Measurements from ENCODE around the gene UQCC5.

UQCC5 gene

DNA sequence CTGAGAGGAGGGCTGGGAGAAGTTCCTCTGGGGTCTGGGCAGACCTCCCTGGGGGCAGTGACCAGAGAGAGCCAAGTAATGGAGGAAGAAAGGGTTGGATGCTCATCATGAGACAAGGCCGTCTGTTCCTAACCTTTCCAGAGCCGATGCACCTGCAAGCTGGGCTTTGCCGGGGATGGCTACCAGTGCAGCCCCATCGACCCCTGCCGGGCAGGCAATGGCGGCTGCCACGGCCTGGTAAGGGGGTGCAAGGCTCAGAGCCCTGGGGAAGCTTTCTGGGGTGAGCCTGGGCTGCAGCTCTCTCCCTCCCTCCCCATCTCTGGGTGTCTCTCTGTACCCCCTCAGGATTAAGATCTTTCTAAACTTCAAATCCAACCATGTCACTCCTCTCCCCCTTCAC is 24.9 kb upstream of the UQCC5 start:
- H3K36me3 ChIP-seq (ENCODE audit: control insufficient read depth in 2 of 2, insufficient read depth in 1 of 2, low read length in 2 of 2): no peaks in the 10 kb centered on the region
- no peaks in the 10 kb centered on the region for H3K4me1 ChIP-seq (ENCODE audit: control insufficient read depth, insufficient read depth, low read length)
- no peaks in the 10 kb centered on the region for H3K9me3 ChIP-seq (ENCODE audit: control insufficient read depth, insufficient read depth, low read depth, low read length)
- no peak for TF ChIP-seq ZNF747 (tag by site-specific recombination; IDR thresholded peaks at IDR 0.05)
- TF ChIP-seq GLIS1 (tag by site-specific recombination; IDR thresholded peaks at IDR 0.05): no peak
- no peak for TF ChIP-seq ZNF585B (tag by site-specific recombination; IDR thresholded peaks at IDR 0.05)
- TF ChIP-seq, protein P1, sequence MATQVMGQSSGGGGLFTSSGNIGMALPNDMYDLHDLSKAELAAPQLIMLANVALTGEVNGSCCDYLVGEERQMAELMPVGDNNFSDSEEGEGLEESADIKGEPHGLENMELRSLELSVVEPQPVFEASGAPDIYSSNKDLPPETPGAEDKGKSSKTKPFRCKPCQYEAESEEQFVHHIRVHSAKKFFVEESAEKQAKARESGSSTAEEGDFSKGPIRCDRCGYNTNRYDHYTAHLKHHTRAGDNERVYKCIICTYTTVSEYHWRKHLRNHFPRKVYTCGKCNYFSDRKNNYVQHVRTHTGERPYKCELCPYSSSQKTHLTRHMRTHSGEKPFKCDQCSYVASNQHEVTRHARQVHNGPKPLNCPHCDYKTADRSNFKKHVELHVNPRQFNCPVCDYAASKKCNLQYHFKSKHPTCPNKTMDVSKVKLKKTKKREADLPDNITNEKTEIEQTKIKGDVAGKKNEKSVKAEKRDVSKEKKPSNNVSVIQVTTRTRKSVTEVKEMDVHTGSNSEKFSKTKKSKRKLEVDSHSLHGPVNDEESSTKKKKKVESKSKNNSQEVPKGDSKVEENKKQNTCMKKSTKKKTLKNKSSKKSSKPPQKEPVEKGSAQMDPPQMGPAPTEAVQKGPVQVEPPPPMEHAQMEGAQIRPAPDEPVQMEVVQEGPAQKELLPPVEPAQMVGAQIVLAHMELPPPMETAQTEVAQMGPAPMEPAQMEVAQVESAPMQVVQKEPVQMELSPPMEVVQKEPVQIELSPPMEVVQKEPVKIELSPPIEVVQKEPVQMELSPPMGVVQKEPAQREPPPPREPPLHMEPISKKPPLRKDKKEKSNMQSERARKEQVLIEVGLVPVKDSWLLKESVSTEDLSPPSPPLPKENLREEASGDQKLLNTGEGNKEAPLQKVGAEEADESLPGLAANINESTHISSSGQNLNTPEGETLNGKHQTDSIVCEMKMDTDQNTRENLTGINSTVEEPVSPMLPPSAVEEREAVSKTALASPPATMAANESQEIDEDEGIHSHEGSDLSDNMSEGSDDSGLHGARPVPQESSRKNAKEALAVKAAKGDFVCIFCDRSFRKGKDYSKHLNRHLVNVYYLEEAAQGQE (tag by site-specific recombination; IDR thresholded peaks at IDR 0.05): no peak
- no peak for TF ChIP-seq PRDM1 (tag by site-specific recombination; IDR thresholded peaks at IDR 0.05)
- TF ChIP-seq ZNF23 (tag by site-specific recombination; IDR thresholded peaks at IDR 0.05; ENCODE audit: borderline replicate concordance): no peak
- TF ChIP-seq, protein P2, sequence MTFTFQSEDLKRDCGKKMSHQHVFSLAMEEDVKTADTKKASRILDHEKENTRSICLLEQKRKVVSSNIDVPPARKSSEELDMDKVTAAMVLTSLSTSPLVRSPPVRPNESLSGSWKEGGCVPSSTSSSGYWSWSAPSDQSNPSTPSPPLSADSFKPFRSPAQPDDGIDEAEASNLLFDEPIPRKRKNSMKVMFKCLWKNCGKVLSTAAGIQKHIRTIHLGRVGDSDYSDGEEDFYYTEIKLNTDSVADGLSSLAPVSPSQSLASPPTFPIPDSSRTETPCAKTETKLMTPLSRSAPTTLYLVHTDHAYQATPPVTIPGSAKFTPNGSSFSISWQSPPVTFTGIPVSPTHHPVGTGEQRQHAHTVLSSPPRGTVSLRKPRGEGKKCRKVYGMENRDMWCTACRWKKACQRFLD (tag by site-specific recombination; IDR thresholded peaks at IDR 0.05): no peak
- TF ChIP-seq KLF9 (tag by site-specific recombination; IDR thresholded peaks at IDR 0.05; ENCODE audit: low read depth): no peak
- TF ChIP-seq EGR2 (tag by site-specific recombination; IDR thresholded peaks at IDR 0.05; ENCODE audit: low read depth): no peak
- no peak for TF ChIP-seq SETDB1 (IDR thresholded peaks at IDR 0.05; ENCODE audit: insufficient read length, low read length)
- TF ChIP-seq ZNF555 (tag by site-specific recombination; conservative IDR thresholded peaks at IDR 0.05): no peak
- no peak for TF ChIP-seq IKZF3 (tag by site-specific recombination; IDR thresholded peaks at IDR 0.05)
- TF ChIP-seq ZNF266 (tag by site-specific recombination; IDR thresholded peaks at IDR 0.05; ENCODE audit: low read depth): no peak
- TF ChIP-seq, protein P3, sequence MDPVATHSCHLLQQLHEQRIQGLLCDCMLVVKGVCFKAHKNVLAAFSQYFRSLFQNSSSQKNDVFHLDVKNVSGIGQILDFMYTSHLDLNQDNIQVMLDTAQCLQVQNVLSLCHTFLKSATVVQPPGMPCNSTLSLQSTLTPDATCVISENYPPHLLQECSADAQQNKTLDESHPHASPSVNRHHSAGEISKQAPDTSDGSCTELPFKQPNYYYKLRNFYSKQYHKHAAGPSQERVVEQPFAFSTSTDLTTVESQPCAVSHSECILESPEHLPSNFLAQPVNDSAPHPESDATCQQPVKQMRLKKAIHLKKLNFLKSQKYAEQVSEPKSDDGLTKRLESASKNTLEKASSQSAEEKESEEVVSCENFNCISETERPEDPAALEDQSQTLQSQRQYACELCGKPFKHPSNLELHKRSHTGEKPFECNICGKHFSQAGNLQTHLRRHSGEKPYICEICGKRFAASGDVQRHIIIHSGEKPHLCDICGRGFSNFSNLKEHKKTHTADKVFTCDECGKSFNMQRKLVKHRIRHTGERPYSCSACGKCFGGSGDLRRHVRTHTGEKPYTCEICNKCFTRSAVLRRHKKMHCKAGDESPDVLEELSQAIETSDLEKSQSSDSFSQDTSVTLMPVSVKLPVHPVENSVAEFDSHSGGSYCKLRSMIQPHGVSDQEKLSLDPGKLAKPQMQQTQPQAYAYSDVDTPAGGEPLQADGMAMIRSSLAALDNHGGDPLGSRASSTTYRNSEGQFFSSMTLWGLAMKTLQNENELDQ (tag by site-specific recombination; IDR thresholded peaks at IDR 0.05; ENCODE audit: low read depth): no peak
- no peak for TF ChIP-seq ZNF184 (tag by site-specific recombination; IDR thresholded peaks at IDR 0.05)
- TF ChIP-seq ZNF19 (tag by site-specific recombination; IDR thresholded peaks at IDR 0.05; ENCODE audit: low read depth): no peak
- TF ChIP-seq, protein P4, sequence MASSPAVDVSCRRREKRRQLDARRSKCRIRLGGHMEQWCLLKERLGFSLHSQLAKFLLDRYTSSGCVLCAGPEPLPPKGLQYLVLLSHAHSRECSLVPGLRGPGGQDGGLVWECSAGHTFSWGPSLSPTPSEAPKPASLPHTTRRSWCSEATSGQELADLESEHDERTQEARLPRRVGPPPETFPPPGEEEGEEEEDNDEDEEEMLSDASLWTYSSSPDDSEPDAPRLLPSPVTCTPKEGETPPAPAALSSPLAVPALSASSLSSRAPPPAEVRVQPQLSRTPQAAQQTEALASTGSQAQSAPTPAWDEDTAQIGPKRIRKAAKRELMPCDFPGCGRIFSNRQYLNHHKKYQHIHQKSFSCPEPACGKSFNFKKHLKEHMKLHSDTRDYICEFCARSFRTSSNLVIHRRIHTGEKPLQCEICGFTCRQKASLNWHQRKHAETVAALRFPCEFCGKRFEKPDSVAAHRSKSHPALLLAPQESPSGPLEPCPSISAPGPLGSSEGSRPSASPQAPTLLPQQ (tag by site-specific recombination; IDR thresholded peaks at IDR 0.05): no peak
- CTCF ChIA-PET: interaction anchor here (0.5 kb wide), 1 partner anchor 416 kb away, joined by 4 read pairs; no protein-coding TSS in a partner anchor
- POLR2A ChIA-PET: interaction anchor here (1.1 to 1.3 kb wide), 2 partner anchors 15 to 25 kb away, joined by 3 to 5 read pairs; partner anchors contain the start of gene UQCC5
- no peak overlapping the region for H3K4me3 ChIP-seq (ENCODE audit: low read depth, low read length)
- no peak overlapping the region for H3K27ac ChIP-seq (ENCODE audit: extremely low read depth, low read depth, low read length)

DNA sequence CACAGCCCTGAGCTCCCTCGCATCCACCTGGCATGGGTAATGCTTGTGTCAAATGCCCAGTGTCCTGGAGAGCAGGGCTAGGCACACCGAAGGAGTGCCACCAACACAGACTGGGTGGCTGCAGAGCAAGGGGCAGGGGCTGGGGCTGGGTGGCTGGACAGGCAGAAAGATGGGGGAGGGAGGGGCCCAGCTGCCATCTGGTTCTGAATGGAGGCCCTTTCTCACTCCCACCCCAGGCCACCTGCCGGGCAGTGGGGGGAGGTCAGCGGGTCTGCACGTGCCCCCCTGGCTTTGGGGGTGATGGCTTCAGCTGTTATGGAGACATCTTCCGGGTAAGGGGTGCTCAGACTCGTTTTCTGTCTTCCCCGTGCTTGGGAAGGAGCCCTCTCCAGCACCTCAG is 24.3 kb upstream of the UQCC5 start:
- Histone ChIP-seq H3K27ac (ENCODE audit: extremely low read depth, low read depth, low read length) (no peak overlapping the region), H3K9me3 (ENCODE audit: control insufficient read depth, insufficient read depth, low read depth, low read length) (no peaks in the 10 kb centered on the region), H3K36me3 (ENCODE audit: control insufficient read depth in 2 of 2, insufficient read depth in 1 of 2, low read length in 2 of 2) (no peaks in the 10 kb centered on the region), H3K4me1 (ENCODE audit: control insufficient read depth, insufficient read depth, low read length) (no peaks in the 10 kb centered on the region), H3K4me3 (ENCODE audit: low read depth, low read length) (no peak overlapping the region)
- ChIA-PET CTCF (no interaction called here), POLR2A (interaction anchor here (1.1 kb wide), 1 partner anchor 14 kb away, joined by 3 read pairs; no protein-coding TSS in a partner anchor)
- TF ChIP-seq, protein P5, sequence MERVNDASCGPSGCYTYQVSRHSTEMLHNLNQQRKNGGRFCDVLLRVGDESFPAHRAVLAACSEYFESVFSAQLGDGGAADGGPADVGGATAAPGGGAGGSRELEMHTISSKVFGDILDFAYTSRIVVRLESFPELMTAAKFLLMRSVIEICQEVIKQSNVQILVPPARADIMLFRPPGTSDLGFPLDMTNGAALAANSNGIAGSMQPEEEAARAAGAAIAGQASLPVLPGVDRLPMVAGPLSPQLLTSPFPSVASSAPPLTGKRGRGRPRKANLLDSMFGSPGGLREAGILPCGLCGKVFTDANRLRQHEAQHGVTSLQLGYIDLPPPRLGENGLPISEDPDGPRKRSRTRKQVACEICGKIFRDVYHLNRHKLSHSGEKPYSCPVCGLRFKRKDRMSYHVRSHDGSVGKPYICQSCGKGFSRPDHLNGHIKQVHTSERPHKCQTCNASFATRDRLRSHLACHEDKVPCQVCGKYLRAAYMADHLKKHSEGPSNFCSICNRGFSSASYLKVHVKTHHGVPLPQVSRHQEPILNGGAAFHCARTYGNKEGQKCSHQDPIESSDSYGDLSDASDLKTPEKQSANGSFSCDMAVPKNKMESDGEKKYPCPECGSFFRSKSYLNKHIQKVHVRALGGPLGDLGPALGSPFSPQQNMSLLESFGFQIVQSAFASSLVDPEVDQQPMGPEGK (tag by site-specific recombination; IDR thresholded peaks at IDR 0.05): no peak
- no peak for TF ChIP-seq ZNF311 (tag by site-specific recombination; IDR thresholded peaks at IDR 0.05; ENCODE audit: borderline replicate concordance)
- TF ChIP-seq ZFP41 (tag by site-specific recombination; IDR thresholded peaks at IDR 0.05; ENCODE audit: borderline replicate concordance): no peak
- no peak for TF ChIP-seq ZBTB48 (tag by site-specific recombination; IDR thresholded peaks at IDR 0.05)
- TF ChIP-seq, protein P6, sequence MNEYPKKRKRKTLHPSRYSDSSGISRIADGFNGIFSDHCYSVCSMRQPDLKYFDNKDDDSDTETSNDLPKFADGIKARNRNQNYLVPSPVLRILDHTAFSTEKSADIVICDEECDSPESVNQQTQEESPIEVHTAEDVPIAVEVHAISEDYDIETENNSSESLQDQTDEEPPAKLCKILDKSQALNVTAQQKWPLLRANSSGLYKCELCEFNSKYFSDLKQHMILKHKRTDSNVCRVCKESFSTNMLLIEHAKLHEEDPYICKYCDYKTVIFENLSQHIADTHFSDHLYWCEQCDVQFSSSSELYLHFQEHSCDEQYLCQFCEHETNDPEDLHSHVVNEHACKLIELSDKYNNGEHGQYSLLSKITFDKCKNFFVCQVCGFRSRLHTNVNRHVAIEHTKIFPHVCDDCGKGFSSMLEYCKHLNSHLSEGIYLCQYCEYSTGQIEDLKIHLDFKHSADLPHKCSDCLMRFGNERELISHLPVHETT (tag by site-specific recombination; IDR thresholded peaks at IDR 0.05): no peak
- no peak for TF ChIP-seq ZNF624 (tag by site-specific recombination; IDR thresholded peaks at IDR 0.05)
- TF ChIP-seq GLI2 (tag by site-specific recombination; IDR thresholded peaks at IDR 0.05; ENCODE audit: borderline replicate concordance, low read depth): no peak
- TF ChIP-seq ZNF184 (tag by site-specific recombination; IDR thresholded peaks at IDR 0.05): no peak
